Glomerular visceral epithelial cell (primary cell): ENCODE results near the gene GNAZ.

Experiments used
- DNase-seq: peaks from one replicate; pipeline ENCODE4 v3.0.0-alpha.2; 2016; ENCODE audit errors: extremely low spot score

Gene GNAZ

DNA sequence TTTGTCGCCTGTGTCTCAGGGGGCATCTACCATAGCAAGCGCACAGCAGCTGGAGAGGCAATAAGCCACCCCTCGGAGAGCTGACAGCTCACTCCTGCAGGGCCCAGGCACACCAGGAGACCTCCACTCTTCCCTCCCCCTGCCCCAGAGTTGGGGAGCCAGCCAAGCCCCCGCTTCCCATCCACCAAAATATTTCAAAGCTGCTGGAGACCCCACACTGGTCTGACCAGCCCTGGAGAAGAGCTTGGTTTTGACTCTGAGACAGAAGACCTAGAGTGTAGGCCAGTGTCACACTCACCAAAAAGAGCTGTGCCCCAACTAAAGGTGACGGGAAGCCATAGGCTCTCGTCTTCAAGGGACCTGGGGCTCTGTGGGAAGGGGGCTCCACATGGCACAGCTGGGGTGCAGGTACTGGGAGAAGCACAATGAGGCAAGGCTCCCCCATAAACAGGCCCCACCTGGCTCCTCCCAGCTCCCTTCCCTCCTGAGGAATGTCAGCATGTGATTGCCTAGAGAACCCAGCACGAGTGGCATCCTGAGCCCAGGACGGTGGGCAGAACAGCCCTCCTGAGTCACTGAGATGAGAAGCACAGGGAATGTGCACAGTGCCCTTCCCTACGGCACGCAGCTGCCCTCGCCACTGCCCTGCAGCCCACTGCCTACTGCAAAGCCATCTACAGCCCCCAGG, 5.8 kb upstream of the GNAZ start:
- DNase-seq, result no peak

DNA sequence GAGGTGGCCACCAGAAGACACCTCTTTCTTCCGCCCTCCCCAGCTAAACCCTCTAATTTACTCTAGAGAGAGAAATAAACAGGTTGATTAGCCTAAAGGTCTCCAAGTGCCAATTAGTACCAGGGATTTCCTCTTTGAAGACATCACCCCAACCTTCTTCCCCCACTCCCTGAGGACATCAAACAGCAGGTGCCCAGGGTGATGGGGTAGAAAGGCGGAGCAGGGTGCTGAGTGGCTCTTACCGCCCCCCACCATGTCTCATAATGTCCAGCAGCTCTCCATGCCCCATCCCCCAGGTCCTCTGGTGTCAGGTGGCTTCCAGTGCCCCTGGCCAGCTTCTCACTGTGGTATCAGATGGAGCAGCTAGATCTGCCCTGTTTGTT, 5.3 kb upstream of the GNAZ start:
- DNase-seq, result no peak

DNA sequence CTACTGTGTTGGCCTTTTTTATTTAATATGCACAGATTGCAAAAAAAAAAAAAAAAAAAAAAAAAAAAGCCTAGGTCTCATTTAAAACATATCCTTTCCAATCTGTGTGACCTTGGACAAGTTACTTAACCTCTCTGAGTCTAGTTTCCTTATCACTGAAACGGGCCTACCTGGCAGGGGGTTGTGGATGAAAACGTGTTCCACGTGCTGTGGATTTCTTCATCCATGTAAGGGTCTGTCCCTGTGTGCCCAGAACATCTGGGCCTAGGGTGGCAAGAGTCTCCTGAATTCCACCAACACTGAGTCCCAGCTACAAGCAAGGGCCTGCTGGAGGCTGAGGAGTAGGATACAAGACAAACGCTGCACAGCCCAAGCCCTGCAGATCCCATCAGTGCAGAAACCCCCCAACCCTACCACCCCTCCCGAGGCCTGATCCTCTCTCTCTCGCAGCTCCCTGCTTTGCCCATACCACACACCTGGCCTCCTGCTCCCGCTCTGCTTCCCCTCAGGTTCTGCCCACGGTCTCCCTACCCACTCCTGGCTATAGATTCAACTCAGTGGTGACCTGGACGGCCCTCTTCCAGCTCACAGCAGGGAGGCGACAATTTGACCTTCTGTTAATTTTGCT, 4.7 kb upstream of the GNAZ start:
- no peak for DNase-seq

DNA sequence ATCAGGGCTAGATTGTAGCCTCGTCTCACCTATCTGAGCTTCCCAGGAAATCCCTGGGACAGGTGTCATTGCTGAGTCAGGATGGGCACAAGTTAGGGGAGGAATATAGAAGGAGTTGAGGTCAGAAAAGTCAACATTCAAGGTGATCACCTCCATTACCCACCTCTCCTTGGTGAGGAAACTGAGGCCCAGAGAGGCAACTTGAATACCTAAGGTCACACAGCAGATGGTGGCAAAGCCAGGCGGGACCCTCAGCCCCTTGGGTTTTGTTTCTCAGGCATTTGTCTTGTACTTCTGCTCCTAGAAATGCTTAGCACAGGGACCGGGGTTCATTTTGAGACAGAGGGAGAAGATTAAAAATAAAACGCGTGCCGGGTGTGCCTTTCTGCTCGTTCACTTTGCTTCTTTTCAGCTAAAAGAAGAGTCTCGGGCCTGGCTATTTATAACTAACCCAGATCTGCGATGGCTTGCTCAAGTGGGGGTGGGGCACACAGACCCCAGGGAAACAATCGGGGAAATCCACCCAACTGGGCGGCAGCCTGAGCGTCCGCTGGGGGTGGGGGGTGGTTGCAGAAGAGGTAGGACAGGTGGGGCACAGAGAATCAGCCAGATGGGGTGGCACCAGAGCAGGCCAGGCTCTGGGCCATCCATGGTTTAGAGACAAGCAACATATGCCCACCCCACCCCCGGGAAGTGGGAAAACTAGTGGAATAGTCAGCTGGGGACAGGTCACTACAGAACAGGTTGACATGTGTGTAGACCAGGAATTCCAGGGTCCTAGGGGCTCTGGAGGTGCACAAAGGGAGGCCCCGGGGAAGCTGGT, 3.9 kb upstream of the GNAZ start:
- no peak for DNase-seq

DNA sequence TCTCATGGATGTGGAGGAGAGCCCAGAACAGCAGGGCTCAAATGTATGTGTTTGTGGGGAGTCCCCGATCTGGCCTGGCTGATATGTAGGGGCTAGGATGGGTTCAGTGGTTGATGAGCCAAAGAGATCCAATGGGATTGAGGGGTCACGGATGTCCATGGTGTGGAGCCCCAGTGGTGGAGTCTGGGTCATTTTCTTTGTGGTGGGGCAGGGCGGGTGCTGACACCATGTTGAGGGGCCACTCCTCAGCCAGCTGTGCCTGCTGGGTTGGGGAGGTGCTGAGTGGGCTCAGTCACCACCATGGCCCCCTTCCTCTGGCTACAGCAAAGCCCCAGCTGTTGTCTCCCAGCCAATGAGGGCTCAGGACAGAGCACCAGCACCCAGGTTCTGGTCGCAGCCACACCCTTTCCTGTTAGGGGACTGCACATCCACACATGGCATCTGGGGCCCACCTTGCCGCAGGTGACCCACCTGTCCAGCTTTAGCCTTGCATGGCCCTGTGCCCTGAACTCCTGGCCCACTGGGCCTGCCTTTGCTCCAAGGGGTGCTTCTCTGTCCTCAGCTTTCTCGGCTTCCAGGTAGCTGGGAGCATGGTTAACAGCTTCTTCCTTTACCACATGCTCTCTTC, 3.2 kb upstream of the GNAZ start:
- DNase-seq, result no peak

DNA sequence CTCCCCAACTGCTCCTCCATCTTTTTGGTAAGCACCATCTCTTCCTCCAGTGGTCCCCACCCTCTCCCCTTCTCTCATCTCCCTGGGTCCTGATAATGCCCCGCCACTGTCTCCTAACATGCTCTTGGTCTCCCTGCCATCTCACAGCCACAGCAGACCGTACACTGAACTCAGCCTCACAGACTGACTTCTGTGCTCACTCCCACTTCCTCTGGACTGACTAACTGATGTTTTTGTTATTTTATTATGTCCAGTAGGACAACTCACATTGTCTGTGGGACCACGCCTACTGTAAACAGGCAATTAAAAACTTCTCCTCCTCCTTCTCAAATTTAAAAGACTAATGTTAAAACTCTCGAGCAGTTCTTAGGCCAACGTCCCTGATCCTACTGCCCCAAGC, 2.6 kb upstream of the GNAZ start:
- no peak for DNase-seq

DNA sequence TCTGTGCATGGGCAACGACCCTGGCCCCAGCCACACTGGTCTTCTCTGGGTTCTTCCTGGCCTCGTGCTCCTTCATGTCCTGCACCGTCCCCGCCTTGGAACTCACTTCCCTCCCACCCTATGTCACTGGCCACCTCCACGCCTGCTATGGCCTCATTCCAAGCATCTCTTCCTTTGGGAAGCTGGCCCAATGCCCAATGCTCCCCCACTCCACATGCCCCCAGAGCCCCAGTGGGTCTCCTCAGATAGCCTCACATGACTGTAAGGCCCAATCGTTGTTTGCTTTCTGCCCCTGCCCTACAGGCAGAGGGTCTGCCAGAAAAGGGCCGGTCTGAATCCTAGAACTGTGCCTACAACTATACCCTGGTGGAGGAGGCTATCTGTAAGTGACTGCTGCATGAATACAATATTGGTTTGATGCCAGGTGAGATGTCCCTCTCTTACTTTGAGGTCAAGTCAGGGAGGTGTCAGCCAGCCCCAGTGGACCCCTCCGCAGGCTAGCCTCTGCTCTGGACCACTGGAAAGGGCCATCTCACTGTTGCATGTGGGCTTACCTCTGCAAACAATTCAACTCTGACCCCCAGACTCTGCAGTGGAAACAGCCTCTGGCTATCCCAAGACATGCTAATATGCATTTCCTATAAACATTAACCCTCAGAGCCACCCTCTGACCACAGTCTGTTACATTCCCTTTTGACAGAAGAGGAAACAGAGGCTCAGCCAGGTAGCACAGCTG, 2.1 kb upstream of the GNAZ start:
- DNase-seq, result no peak

DNA sequence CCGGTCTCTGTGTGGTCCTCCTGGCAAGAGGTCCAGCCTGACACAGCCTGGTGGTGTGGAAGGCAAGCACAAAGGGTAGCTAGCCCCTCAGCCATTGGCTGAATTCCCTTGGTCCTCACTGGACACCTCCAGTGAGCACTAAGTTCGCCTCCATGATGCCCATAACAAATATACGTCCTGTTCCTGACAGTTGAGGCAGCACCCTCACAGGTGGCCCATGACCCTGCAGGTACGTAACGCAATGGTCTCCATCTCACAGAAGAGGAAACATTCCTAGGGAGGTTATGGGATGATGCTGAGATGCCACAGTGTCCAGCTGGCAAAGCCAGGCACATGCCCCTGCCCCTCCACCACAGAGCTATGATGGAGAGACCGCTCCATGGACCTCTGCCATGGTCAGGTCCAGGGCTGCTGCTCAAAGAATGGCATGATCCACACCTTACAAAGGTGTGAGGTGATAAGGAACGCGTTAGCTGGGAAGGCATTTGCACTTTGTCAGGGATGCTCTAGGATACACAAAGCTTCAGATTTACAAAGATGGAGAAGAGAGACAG, 1.4 kb upstream of the GNAZ start:
- no peak for DNase-seq

DNA sequence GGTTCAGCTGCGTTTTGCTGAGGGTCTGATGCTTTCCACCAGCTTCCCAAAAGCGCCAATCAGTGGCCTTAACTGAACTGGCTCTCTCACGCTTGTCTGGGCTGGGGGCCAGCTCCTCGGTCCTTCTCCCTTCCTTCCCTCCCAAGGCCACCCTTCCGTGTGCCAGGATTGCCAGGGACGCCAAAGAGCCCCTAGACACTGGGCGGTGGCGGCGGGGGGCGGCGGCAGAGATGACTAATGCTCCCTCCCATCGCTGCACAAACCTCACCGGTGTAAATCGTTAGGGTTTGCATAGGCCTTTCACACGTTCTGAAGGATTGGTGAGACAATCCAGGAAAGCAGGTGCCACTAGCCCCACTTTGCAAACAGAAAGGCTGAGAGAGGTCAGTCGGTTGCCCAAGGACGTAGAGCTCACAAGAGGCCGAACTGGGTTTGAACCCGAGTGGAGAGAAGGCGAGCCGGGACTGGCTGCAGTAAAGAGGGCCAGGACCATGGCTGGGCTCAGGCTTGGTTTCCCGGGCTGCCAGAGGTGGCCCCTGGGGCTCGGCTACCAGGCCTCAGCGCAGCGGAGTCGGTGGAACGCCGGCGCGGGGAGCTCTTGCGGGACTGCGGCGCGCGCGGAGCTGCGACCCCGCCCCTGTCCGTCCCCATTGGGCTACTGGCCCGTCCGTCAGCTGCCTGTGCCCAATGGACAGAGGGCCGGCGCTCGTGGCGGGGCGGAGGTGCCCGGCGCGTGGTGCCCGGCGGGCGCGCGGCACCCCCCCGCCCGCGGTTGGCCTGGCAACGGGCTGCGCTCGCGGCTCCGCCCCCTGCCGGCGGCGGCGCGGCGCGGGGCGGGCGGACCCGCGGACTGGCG, 589 bp upstream of the GNAZ start:
- peak; percentile 84 for DNase-seq

DNA sequence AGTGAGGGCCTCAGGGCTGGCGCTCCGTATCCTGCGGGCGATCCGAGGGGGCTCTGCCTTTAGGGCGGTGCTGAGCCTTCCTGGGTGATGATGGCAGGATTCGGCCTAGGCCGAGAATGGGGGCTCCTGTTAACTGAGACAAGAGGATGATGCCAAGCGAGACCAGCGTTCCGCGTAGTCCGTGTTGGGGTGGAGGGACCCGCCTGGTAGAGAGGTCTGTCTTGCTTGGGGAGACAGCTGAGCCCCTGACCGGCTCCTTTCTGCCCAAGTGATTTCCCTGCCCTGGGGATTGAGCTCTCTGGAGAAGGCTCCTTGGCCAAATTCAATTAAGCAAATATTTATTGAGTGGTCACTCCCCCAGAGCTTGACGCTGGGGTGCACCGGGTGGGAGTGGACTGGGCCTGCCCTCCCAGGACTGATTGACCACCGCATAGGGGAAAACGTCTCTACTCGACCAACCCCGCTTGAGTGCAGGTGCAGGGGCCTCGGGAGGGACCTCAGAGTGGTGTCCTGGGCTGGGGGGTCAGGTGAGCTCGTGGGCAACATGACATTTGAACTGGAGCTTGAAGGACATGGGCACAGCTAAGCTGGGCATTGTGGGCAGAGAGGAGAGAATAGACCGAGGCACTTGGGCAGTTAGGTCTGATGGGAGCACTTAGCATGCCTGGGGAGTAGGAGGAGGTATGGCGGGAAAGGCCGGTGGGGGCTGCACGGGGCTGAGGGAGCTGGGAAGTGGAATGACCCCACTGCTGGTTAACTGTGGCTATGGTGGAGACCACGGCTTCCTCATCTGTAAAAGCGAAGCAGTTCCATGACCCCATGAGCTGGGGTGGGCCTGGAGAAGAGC, 1.1 kb downstream of the GNAZ start:
- DNase-seq, result no peak

DNA sequence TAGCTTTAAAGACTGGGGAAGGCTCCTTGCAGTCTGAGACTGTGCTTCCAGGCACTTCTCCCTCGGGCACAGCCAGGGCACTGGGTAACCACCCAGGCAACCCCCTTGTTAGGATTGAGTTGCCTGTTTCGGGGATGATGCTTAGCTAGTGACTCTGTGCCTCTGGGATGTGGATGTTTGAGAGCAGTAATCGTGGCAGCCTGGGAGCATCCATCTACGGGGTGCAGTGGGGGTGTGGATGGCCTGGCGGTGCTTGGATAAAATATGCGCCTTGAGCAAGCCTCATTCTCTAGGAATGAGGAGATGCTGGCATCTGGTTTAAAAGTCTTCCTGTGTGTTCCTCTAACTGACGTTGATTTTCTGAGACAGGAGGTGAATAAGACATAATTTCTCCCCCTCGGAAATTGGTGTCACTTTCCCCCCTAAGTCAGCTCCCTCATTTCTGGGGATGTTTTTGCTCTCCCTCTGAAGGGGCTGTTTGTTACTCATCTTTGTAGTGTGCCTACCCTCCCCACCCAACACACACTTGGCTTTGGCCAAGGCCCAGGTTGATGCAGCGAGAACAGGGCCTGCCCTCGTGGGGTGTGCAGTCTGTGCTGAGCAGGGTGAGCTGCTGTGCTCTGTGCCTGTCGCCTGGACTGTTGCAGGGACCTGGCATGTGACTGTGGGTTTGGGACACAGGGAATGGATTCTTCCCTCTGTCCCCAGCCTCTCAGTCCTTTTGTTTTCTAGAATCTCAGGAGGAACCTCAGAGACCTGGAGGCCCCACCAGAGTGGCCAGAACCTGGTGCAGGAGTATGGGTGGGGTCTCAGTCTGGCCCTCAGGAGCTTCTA, 2.0 kb downstream of the GNAZ start:
- no peak for DNase-seq

DNA sequence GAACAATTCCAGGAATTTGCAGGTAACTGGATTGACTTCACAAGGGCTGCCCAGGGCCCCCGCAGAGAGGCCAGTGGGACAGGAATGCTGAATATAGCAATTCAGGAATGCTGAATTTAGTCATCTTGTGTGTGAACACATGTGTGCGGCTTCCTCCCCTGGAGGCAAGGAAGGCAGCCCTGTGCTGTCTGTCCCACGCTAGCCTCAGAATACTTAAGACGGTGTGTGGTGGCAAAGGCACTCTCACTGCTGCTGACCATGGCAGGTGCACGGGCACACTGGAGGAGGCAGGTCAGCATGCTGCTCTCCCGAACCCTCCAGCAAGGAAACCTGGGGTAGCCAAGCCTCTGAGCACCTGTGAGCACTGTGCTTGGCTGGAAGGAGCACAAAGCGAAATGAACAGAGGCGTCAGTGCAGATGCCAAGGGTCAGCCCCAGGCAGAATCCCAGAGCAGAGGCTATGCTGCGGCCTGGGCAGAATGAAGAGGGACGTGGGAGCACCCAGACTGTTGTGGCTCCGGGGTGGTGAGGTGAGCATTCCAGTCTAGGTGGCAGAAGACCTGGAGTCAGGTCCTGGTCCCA, 2.7 kb downstream of the GNAZ start:
- DNase-seq, result peak; percentile 52

DNA sequence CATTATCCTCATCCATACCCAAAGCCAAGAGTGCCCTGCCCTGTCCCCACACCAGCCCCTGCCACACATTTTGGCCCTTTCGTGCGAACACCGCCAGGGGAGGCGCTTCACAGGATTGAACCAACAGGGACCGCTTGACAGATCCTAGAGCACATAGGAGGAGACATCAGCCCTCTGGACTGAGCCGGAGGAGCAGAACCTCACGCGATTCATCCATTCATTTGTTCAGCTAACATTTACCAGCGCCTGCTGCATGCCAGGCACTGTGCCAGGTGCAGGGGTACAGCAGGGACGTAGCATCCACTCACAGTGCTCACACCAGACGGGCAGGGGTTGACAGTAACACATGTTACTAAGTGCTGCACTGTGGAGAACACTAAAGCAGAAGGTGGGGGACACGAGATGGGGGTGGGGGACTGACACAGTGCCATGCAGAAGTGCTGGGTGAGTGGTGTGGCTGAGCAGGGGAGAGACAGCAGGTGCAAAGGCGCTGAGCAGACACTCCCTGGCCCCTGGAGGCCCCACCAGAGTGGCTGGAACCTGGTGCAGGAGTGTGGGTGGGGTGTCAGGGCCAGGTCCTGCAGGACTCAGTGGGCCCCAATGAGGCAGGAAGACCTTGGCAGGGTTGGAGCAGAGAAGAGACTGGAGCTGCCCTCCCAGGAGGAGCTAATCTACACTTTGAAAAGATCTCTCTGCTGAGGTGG, 3.4 kb downstream of the GNAZ start:
- DNase-seq, result no peak

DNA sequence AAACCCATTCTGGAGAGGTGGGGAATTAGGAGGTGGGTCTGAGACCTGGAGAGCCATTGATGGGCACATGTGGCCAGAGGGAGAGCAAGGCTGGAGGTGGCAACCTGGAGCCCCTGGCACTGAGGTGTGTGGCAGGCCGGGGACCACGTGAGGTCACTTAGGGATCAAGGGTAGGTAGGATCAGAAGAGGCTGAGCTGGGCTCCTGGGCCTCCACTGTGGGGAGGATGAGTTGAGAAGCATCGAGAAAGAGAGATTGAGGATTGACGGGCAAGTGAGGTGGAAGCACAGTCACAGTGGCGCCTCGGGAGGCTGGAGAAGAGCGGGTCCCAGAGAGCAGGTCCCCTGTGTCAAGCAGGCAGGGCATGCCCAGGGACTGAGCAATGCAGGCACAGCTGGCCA, 4.1 kb downstream of the GNAZ start:
- no peak for DNase-seq

DNA sequence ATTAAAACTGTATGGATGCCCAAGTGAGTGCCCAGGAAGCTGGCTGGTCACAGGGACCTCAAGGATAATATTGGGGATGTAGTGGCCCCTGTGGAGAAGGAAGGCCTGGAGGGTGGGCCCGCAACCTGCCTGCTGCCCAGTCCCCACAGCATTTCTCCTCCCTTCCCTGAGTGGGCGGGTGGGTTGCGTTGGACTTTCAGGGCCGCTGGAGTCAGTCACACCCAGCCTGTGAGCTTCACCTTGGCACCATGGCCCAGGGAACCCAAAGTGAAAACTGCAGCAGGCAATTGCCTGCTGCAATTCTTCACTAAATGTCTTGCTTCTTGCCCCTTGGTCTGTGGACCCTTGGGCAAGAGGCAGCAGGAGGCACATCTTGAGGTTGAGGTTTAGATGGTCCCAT, 4.7 kb downstream of the GNAZ start:
- DNase-seq, result no peak

DNA sequence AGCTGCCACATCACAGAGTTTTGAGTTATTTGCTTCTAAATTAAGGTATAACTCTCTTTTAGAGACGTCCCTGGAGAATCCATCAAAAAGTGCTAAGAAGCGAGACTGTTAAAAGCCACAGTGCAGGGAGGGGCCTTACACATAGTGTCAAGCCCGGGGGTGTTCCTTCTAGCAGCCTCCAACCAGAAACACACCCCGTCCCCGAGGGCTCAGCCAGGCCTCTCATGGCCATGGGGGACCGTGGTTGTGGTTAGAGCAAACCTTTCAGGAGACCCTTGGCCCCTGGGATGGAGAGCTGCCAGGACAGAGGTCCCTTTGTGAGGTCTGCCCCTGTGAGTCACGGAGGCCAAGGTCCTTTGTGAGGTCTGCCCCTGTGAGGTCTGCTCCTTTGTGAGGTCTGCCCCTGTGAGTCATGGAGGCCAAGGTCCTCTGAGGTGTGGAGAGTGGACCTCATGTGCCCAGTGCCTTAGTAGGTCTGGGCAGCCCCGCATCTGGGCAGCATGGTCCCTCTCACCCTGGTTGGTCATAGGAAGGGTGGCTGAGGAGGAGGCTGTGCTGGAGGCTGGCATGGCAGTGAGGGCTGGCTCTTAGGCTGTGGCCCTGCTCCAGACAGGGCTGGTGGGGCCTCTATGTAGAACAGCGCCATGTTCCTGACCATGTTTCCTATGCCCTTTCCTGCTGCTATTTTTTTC, 5.4 kb downstream of the GNAZ start:
- DNase-seq, result peak; percentile 77

DNA sequence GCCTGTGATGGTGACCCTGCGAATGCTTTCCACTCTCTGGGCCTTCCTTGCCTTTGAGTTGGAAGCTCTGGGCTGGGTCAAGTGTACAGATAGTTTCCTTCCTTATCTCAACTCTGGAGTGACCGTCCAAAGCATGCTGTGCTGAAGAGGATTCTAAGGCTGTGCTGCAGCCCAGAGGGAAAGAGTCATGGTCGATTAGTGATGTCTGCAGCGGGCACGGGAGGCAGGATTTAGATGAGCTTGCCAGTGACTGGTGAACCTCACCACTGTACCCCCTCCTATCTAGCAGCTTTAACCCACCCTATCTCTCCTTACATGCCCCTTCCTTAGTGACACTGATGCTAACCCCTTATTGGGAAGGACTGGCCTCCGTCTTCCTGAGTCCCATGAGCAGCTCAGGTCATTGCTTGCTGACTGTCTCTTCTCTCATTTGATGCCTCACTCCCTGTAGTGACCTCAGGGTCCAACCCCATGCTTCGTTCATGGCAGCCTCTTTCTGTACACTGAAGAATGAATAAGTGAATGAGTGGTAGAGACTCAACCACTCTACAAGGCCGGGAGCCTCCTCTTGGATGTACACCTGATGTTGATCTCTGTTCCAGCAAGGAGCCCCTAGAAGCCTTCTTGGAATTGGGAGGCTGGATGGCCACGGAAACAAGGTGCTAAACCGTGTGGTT, 6.7 kb downstream of the GNAZ start:
- DNase-seq, result no peak
